Measurements from ENCODE around the gene GABBR1. TPM values are rescaled to one million over a fixed set of nuclear protein-coding genes. Genes with fewer than 3 reads are reported as not detected.

GABBR1 gene
- total RNA-seq, 2 donors from 2014 or later: 19.4 to 30.7 TPM

DNA sequence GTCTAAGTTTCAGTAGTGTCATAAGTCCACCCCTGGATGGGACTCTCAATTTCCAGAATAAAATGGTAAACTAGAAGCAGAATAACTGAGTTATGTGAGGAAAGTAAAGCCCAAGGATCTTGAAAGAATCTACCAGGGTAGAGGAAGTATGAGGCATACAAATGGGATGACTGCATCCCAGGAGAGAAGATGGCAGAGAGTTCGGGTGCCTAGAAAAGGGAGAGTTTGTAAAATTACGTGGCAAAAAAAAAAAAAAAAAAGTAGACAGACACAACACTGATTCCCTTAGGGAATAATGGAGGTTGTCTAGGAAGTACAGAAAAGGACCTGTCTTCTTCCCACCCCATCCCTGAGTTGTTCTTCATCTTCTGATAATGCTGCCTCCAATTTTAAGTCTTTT lies 3.4 kb downstream of the GABBR1 start:
- no peaks in the 10 kb centered on the region for H3K9me3 ChIP-seq
- no peak for DNase-seq (ENCODE audit: low spot score)
- H3K4me1 ChIP-seq (replicated peaks): no peaks in the 10 kb centered on the region
- no peak overlapping the region for H3K4me3 ChIP-seq
- WGBS: 83% methylated on average over 2 of the region's 2 CpGs
- H3K27me3 ChIP-seq (replicated peaks; ENCODE audit: insufficient read depth): no peaks in the 10 kb centered on the region
- H3K36me3 ChIP-seq: no peaks in the 10 kb centered on the region
- no peak overlapping the region for H3K27ac ChIP-seq
- intact Hi-C loops (cut with DNase I): no loop called here
- TF ChIP-seq POLR2AphosphoS5 (IDR thresholded peaks at IDR 0.05) (no peak), CTCF (IDR thresholded peaks at IDR 0.05) (no peak), POLR2A (IDR thresholded peaks at IDR 0.05) (no peak)

DNA sequence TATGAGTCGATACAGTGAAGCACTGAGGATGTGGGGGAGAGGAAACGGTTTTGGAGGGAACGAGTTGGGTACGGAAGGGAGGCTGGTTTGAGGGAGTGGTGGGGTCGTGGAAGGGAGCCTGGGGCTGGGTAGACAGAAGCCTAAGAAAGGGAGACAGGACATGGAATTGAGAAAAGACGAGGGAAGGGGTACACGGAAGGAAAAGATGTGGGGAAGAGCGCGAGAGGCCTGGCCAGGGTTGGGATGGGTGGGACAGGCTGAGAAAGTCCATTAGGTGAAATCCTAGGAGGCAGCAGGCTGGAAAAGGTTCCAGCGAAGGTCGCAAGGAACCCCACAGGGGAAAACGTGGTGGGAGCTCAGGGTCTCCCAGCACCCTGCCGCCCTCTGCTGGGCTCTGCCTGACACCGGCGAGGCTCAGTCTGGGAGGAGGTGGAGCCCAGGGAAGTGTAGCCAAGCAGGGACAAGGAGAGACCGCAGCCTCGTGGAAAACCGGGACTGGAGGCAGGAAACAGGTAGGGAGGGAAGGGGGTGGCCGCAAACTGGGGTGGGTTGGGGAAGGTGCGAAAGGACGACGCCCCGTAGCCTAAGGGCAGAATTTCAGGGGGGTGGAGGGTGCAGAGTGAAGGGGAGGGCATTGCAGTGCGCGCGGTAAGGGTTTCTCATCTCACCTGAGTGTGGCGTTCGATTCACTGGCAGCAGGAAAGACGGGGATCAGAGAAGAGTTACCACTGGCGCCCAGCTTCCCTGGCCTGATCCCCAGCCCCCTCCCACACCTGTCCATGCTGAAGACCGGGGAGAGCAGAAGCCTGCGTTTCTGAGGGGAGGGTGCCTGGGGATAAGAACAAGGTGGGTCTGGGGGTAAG lies 4.3 kb downstream of the GABBR1 start:
- peak overlapping the region; percentile 50 to 54 for H3K4me3 ChIP-seq
- no peaks in the 10 kb centered on the region for H3K27me3 ChIP-seq (replicated peaks; ENCODE audit: insufficient read depth)
- intact Hi-C loops (cut with DNase I): no loop called here
- 4% methylated on average over 32 of the region's 32 CpGs for WGBS
- H3K27ac ChIP-seq: peak overlapping the region; percentile 70 to 75
- no peaks in the 10 kb centered on the region for H3K9me3 ChIP-seq
- TF ChIP-seq CTCF (IDR thresholded peaks at IDR 0.05): peak in 3 of 4 experiments; percentile 33 to 63 (median 59)
- TF ChIP-seq POLR2A (IDR thresholded peaks at IDR 0.05): no peak
- TF ChIP-seq POLR2AphosphoS5 (IDR thresholded peaks at IDR 0.05): peak; percentile 42
- DNase-seq (ENCODE audit: low spot score): peak; percentile 77
- no peaks in the 10 kb centered on the region for H3K4me1 ChIP-seq (replicated peaks)
- H3K36me3 ChIP-seq: no peaks in the 10 kb centered on the region

GRCh38 chr6:29627755-29628418 lies 5.1 kb downstream of the GABBR1 start:
- WGBS: under 1% methylated on average over 49 of the region's 51 CpGs
- H3K27ac ChIP-seq: peak overlapping the region; percentile 70 to 75
- H3K27me3 ChIP-seq (replicated peaks; ENCODE audit: insufficient read depth): no peaks in the 10 kb centered on the region
- H3K9me3 ChIP-seq: no peaks in the 10 kb centered on the region
- intact Hi-C loops (cut with DNase I): no loop called here
- DNase-seq (ENCODE audit: low spot score): peak; percentile 52
- TF ChIP-seq POLR2A (IDR thresholded peaks at IDR 0.05): peak; percentile 69
- TF ChIP-seq CTCF (IDR thresholded peaks at IDR 0.05): no peak
- TF ChIP-seq POLR2AphosphoS5 (IDR thresholded peaks at IDR 0.05): peak; percentile 74
- H3K36me3 ChIP-seq: no peaks in the 10 kb centered on the region
- H3K4me3 ChIP-seq: peak overlapping the region; percentile 50 to 54
- no peaks in the 10 kb centered on the region for H3K4me1 ChIP-seq (replicated peaks)

DNA sequence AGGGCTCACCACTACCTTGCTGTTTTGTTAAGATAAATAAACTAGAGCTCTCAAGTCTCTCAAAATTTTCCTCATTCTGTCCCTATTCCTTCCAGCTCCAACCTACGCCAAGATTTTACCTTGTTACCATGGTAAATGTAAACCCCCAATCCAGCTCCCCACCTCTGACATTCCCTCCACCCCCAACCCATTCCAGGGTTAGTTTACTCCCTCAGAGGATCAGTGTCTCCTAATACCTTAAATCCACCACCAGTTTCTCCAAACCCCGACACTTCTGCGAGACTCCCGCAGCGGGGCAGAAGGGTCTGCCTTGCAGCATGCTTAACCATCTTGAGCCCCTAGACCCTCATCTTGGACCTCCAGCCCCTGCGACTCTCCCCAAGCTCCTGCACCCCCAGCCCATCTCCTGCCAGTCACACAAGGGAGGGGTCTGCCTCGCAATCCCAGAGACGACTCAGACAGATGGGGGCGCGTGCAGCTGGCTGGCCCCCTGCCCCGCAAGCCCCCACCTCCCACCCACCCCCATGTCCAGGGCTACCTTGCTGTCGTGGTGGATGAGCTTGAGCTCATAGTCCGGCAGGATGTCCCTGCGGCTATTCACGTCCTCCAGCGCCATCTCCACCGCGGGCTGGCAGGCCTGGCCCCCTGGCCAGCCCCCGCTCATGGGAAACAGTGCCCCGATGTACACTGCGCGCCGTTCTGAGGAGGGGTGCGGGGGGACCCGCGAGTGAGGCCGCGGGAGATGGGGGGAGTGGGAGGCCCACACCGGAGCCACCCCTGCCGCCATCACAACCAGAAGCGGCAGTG lies 5.8 kb downstream of the GABBR1 start:
- peak overlapping the region; percentile 50 to 54 for H3K4me3 ChIP-seq
- DNase-seq (ENCODE audit: low spot score): no peak
- H3K27me3 ChIP-seq (replicated peaks; ENCODE audit: insufficient read depth): no peaks in the 10 kb centered on the region
- 18% methylated on average over 27 of the region's 31 CpGs for WGBS
- TF ChIP-seq POLR2A (IDR thresholded peaks at IDR 0.05): no peak
- TF ChIP-seq POLR2AphosphoS5 (IDR thresholded peaks at IDR 0.05): no peak
- TF ChIP-seq CTCF (IDR thresholded peaks at IDR 0.05): no peak
- H3K4me1 ChIP-seq (replicated peaks): no peaks in the 10 kb centered on the region
- H3K9me3 ChIP-seq: no peaks in the 10 kb centered on the region
- H3K27ac ChIP-seq: peak overlapping the region; percentile 70 to 75
- intact Hi-C loops (cut with DNase I): no loop called here
- H3K36me3 ChIP-seq: no peaks in the 10 kb centered on the region
